ENCODE results near the gene CENPX. TPM values are rescaled to one million over a fixed set of nuclear protein-coding genes. Genes with fewer than 3 reads are reported as not detected.

CENPX gene
- total RNA-seq, 1 donor from 2014 or later = 109 TPM

- Mint-ChIP-seq H3K9me3 (no peaks in the 10 kb centered on the region), H3K27ac (no peak overlapping the region), H3K36me3 (ENCODE audit: low read depth) (peaks cover 2% of the 10 kb centered on the region), H3K4me1 (ENCODE audit: low read depth) (no peaks in the 10 kb centered on the region), H3K27me3 (ENCODE audit: insufficient read depth) (no peaks in the 10 kb centered on the region), H3K4me3 (no peak overlapping the region)
- no peak for DNase-seq (ENCODE audit: low spot score)
- intact Hi-C loops (cut with micrococcal nuclease) = no loop called here
Measured at GRCh38 chr17:82014971-82015310, 7.7 kb downstream of the CENPX start.

GRCh38 chr17:82014432-82014831, 8.2 kb downstream of the CENPX start:
- Mint-ChIP-seq H3K27ac (no peak overlapping the region), H3K4me1 (ENCODE audit: low read depth) (no peaks in the 10 kb centered on the region), H3K36me3 (ENCODE audit: low read depth) (peaks cover 2% of the 10 kb centered on the region), H3K4me3 (no peak overlapping the region), H3K9me3 (no peaks in the 10 kb centered on the region), H3K27me3 (ENCODE audit: insufficient read depth) (no peaks in the 10 kb centered on the region)
- no peak for DNase-seq (ENCODE audit: low spot score)
- intact Hi-C loops (cut with micrococcal nuclease) = no loop called here

DNA sequence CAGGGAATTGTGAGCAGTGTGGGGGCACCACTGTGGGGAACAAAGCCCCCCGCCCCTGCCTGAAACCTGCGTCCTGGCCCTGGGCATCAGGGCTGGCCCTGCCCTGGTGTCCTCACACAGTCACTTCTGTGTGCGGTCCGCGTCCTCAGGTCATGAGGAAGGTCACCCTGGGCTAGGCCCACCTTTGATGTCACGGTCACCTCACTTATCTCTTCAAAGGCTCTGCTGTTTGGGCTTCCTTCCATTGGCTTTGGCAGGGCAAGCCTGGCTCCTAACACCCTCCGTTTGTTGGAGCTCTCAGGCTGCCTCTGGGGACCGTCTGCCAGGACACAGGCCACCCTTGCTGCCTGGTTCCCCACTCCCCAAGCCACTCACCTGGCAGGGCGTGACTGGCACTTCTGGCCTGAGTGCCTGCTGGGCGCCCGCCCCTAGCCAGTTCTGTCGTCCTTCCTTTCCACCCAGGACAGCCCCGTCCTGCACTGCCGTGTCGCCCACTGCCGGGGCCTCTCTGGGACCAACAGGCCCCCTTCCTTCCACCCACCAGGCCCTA, 8.8 kb downstream of the CENPX start:
- Mint-ChIP-seq H3K27me3 (ENCODE audit: insufficient read depth) (no peaks in the 10 kb centered on the region), H3K27ac (no peak overlapping the region), H3K4me1 (ENCODE audit: low read depth) (no peaks in the 10 kb centered on the region), H3K9me3 (no peaks in the 10 kb centered on the region), H3K36me3 (ENCODE audit: low read depth) (no peaks in the 10 kb centered on the region), H3K4me3 (no peak overlapping the region)
- intact Hi-C loops (cut with micrococcal nuclease) = no loop called here
- DNase-seq (ENCODE audit: low spot score) = no peak

- intact Hi-C loops (cut with micrococcal nuclease) = no loop called here
- Mint-ChIP-seq H3K4me1 (ENCODE audit: low read depth) (no peaks in the 10 kb centered on the region), H3K9me3 (no peaks in the 10 kb centered on the region), H3K4me3 (no peak overlapping the region), H3K27ac (no peak overlapping the region), H3K27me3 (ENCODE audit: insufficient read depth) (no peaks in the 10 kb centered on the region), H3K36me3 (ENCODE audit: low read depth) (no peaks in the 10 kb centered on the region)
- no peak for DNase-seq (ENCODE audit: low spot score)
Measured at GRCh38 chr17:82013341-82013740, 9.3 kb downstream of the CENPX start.

- Mint-ChIP-seq H3K9me3 (no peaks in the 10 kb centered on the region), H3K4me3 (no peak overlapping the region), H3K36me3 (ENCODE audit: low read depth) (no peaks in the 10 kb centered on the region), H3K27ac (no peak overlapping the region), H3K4me1 (ENCODE audit: low read depth) (no peaks in the 10 kb centered on the region), H3K27me3 (ENCODE audit: insufficient read depth) (no peaks in the 10 kb centered on the region)
- intact Hi-C loops (cut with micrococcal nuclease) = loop anchor here (1.0 kb wide), 1 partner anchor 37 kb away; no protein-coding TSS in a partner anchor
- no peak for DNase-seq (ENCODE audit: low spot score)
Measured at GRCh38 chr17:82012640-82013295, 9.9 kb downstream of the CENPX start.

- Mint-ChIP-seq H3K4me1 (ENCODE audit: low read depth) (no peaks in the 10 kb centered on the region), H3K4me3 (no peak overlapping the region), H3K27ac (no peak overlapping the region), H3K36me3 (ENCODE audit: low read depth) (no peaks in the 10 kb centered on the region), H3K9me3 (no peaks in the 10 kb centered on the region), H3K27me3 (ENCODE audit: insufficient read depth) (no peaks in the 10 kb centered on the region)
- intact Hi-C loops (cut with micrococcal nuclease) = loop anchor here (1.0 kb wide), 1 partner anchor 37 kb away; no protein-coding TSS in a partner anchor
- DNase-seq (ENCODE audit: low spot score) = no peak
Measured at GRCh38 chr17:82012261-82012639, 10.4 kb downstream of the CENPX start.

- Mint-ChIP-seq H3K4me3 (no peak overlapping the region), H3K27me3 (ENCODE audit: insufficient read depth) (no peaks in the 10 kb centered on the region), H3K4me1 (ENCODE audit: low read depth) (no peaks in the 10 kb centered on the region), H3K36me3 (ENCODE audit: low read depth) (no peaks in the 10 kb centered on the region), H3K27ac (no peak overlapping the region), H3K9me3 (no peaks in the 10 kb centered on the region)
- intact Hi-C loops (cut with micrococcal nuclease) = loop anchor here (1.0 kb wide), 1 partner anchor 36 kb away; no protein-coding TSS in a partner anchor
- DNase-seq (ENCODE audit: low spot score) = no peak
Measured at GRCh38 chr17:82011617-82012187, 11.0 kb downstream of the CENPX start.

DNA sequence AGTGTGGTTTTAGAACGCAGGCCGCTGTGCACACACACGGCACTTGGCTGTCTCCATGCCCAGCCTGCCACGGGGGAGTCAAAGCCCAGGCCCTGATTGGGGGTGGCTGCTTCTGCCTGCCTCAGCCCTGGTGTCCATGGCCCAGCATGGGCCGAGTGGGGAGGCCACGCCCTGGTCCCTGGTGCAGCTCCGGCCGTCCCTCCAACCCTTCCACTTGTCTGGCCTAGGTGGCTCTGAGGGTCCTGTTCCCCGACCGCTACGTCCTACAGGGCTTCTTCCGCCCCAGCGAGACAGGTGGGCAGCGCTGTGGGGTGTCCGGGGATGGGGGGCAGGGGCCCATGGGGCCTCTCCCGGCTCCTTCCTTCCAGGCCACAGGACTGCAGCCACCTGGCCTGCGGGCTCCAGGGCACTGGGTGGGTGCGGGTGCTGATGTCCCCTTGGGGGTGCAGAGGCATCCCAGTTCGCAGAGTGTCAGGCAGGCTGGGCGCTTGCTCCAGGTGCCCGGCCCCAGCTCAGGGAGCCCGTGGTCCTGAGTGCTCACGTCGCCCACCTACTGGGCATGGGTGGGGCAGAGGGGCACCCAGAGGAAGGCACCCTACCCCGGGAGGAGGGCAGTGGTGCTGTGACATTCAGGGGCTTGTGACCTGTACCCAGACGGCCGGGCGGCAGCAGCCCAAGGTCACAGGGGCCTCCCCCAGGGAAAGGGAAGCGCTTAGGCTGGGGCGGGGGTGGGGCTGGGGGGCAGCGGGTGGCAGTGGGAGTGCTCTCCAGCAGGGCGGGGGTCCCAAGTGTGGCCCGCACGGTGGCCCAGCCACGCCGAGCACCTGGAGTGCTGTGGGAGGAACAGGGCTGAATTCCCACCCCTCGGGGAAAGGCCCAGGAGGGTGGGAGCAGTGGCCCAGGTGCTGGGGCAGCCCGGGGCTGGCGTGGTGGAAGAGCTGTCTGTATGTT, 11.8 kb downstream of the CENPX start:
- Mint-ChIP-seq H3K36me3 (ENCODE audit: low read depth) (no peaks in the 10 kb centered on the region), H3K27ac (no peak overlapping the region), H3K27me3 (ENCODE audit: insufficient read depth) (no peaks in the 10 kb centered on the region), H3K4me3 (no peak overlapping the region), H3K4me1 (ENCODE audit: low read depth) (no peaks in the 10 kb centered on the region), H3K9me3 (no peaks in the 10 kb centered on the region)
- intact Hi-C loops (cut with micrococcal nuclease) = no loop called here
- no peak for DNase-seq (ENCODE audit: low spot score)

GRCh38 chr17:82009413-82009812, 13.3 kb downstream of the CENPX start:
- intact Hi-C loops (cut with micrococcal nuclease) = no loop called here
- Mint-ChIP-seq H3K36me3 (ENCODE audit: low read depth) (no peaks in the 10 kb centered on the region), H3K27ac (no peak overlapping the region), H3K27me3 (ENCODE audit: insufficient read depth) (no peaks in the 10 kb centered on the region), H3K4me1 (ENCODE audit: low read depth) (no peaks in the 10 kb centered on the region), H3K4me3 (no peak overlapping the region), H3K9me3 (no peaks in the 10 kb centered on the region)
- DNase-seq (ENCODE audit: low spot score) = no peak

- no peak for DNase-seq (ENCODE audit: low spot score)
- intact Hi-C loops (cut with micrococcal nuclease) = no loop called here
- H3K27me3 Mint-ChIP-seq (ENCODE audit: insufficient read depth) = no peaks in the 10 kb centered on the region
- no peaks in the 10 kb centered on the region for H3K9me3 Mint-ChIP-seq
- H3K27ac Mint-ChIP-seq = no peak overlapping the region
- H3K4me1 Mint-ChIP-seq (ENCODE audit: low read depth) = no peaks in the 10 kb centered on the region
- H3K36me3 Mint-ChIP-seq (ENCODE audit: low read depth) = no peaks in the 10 kb centered on the region
- H3K4me3 Mint-ChIP-seq = no peak overlapping the region
Measured at GRCh38 chr17:82008941-82009405, 13.7 kb downstream of the CENPX start.

DNA sequence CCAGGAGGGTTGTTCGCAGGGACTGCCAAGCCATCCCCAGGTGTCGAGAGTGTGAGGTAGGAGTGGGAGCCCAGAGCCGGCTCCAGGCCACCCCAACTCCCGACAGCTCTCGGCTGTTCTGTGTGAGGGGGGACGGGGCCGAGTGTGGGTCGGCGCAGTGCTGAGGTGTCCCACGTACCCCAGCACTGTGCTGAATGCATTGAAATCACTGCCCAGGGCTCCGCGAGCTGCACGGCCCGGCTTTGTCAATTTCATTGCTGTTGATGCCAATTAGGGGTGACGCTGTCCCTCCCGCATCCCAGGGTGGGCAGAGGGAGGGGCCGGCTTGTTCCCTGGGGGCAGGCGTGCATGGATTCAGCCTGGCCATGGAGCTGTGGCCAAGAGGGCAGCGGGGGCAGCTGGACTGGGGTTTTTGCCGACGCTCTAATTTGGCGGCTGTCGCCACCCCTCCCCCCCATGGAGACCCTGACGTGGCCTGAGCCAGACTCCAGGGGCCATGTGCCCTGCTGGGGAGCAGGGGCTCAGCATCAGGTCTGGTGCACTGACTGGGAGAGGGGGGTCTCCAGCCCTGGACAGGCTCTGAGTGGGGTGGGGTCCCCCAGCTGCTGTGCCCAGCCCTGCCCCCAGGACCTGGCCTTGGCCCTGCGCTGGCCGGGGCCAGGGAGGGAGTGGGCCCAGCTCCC, 14.3 kb downstream of the CENPX start:
- no peak for DNase-seq (ENCODE audit: low spot score)
- H3K4me1 Mint-ChIP-seq (ENCODE audit: low read depth) = no peaks in the 10 kb centered on the region
- no peak overlapping the region for H3K27ac Mint-ChIP-seq
- H3K27me3 Mint-ChIP-seq (ENCODE audit: insufficient read depth) = no peaks in the 10 kb centered on the region
- intact Hi-C loops (cut with micrococcal nuclease) = no loop called here
- H3K4me3 Mint-ChIP-seq = no peak overlapping the region
- no peaks in the 10 kb centered on the region for H3K9me3 Mint-ChIP-seq
- H3K36me3 Mint-ChIP-seq (ENCODE audit: low read depth) = no peaks in the 10 kb centered on the region

DNA sequence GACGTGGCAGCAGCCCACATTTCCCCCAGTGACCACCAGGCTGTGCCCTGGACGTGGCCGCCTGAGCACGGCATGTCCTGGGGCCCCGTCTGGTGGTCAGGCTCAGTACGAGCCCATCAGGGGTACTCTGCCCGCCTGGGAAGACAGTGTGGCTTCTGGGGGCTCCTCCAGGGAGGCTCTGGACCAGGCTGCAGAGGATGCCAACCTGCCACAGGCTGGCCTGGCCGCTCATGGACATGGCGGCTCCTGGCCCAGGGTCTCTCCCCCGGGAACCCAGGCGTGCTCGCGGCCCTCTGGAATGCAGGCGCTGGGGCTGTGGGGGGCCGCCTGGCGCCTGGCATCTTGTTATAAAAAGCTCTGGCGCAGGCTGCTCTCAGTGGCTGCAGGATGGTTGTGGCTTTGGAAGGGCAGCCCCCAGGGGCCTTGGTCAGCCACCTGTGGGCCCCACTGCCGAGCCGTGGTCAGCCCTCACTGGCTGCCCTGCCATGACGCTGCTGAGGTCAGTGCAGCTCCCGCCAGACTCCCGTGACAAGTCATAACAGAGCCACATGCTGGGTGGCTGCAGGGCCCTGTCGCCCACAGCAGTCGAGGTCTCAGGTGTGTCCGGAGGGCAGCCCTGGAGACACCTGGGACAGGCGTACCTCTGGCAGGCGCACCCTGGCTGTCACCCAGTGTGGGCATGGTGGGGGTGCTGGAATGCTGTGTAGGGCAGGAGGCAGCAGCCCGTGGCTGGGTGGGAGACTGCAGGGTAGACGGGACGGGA, 15.0 kb downstream of the CENPX start:
- intact Hi-C loops (cut with micrococcal nuclease) = no loop called here
- Mint-ChIP-seq H3K4me1 (ENCODE audit: low read depth) (no peaks in the 10 kb centered on the region), H3K27me3 (ENCODE audit: insufficient read depth) (no peaks in the 10 kb centered on the region), H3K9me3 (no peaks in the 10 kb centered on the region), H3K27ac (no peak overlapping the region), H3K4me3 (no peak overlapping the region), H3K36me3 (ENCODE audit: low read depth) (no peaks in the 10 kb centered on the region)
- DNase-seq (ENCODE audit: low spot score) = no peak

Data from activated T-helper 1 cell treated with anti-CD3 and anti-CD28 coated beads, Interleukin-12 subunit alpha, Interleukin-12 subunit beta, Interleukin-2, Interleukin-4 antibody, amounts not matched to agents 30 ng/mL and 10 ng/mL and 1 ng/mL, durations not matched to agents 14 hours and 24 hours and 36 hours (primary cell).